A549 (cell line): ENCODE results near the gene FSCN2.

Source experiments
- CTCF ChIP-seq: fragments of >200 bp; sonication (Bioruptor Twin); formaldehyde crosslinking; IDR thresholded peaks from 3 replicates; pipeline ENCODE4 v1.5.1; 2016
- KDM1A ChIP-seq: fragments of 200-600 bp; sonication (generic); IDR thresholded peaks from 2 replicates; pipeline ENCODE4 v1.6.1; 2016; ENCODE audit warnings: low read depth, mild to moderate bottlenecking

GRCh38 chr17:81556863-81557262, 28.7 kb downstream of the FSCN2 start:
- TF ChIP-seq KDM1A, result no peak
- TF ChIP-seq CTCF, result no peak
